Loucy (cell line): ENCODE data around the gene BBLN.

ENCODE experiments used
- H2AFZ ChIP-seq: fragments of 200-600 bp; sonication (generic); 2 replicates; pipeline ENCODE4 v1.6.0; 2016; ENCODE audit warnings: antibody characterized with exemption, mild to moderate bottlenecking, low read length, moderate library complexity
- H3F3A ChIP-seq: fragments of 200-600 bp; 2 replicates; pipeline ENCODE4 v1.6.0; 2016; ENCODE audit warnings: antibody characterized with exemption, low read depth, mild to moderate bottlenecking
- H3K27me3 ChIP-seq: fragments of 200-600 bp; sonication (generic); 2 replicates; pipeline ENCODE4 v1.6.1; 2014; ENCODE audit warnings: low read length, mild to moderate bottlenecking; ENCODE audit not compliant: insufficient read depth, poor library complexity, severe bottlenecking
- H3K36me3 ChIP-seq: fragments of 200-600 bp; sonication (generic); 2 replicates; pipeline ENCODE4 v1.6.1; 2016; ENCODE audit warnings: low read length; ENCODE audit not compliant: insufficient read depth
- H3K4me1 ChIP-seq: fragments of 200-600 bp; sonication (generic); 2 replicates; pipeline ENCODE4 v1.5.1; 2014; ENCODE audit warnings: low read length, mild to moderate bottlenecking; ENCODE audit not compliant: insufficient read depth, poor library complexity, severe bottlenecking
- H3K4me2 ChIP-seq: fragments of 200-600 bp; sonication (generic); 2 replicates; pipeline ENCODE4 v1.6.0; 2014; ENCODE audit warnings: antibody characterized with exemption, low read length, low read depth, mild to moderate bottlenecking; ENCODE audit not compliant: poor library complexity, severe bottlenecking
- H3K4me3 ChIP-seq: fragments of 200-600 bp; sonication (generic); 2 replicates; pipeline ENCODE4 v1.5.1; 2014; ENCODE audit warnings: low read length, mild to moderate bottlenecking, mixed read lengths; ENCODE audit not compliant: poor library complexity, severe bottlenecking
- H3K79me2 ChIP-seq: fragments of 200-600 bp; sonication (generic); 2 replicates; pipeline ENCODE4 v1.6.1; 2014; ENCODE audit warnings: low read length; ENCODE audit not compliant: insufficient read depth
- H3K9ac ChIP-seq: fragments of 200-600 bp; sonication (generic); 2 replicates; pipeline ENCODE4 v1.6.0; 2014; ENCODE audit warnings: mild to moderate bottlenecking, low read depth, low read length, moderate library complexity; ENCODE audit not compliant: poor library complexity, severe bottlenecking
- H3K9me2 ChIP-seq: fragments of 200-600 bp; sonication (generic); replicated peaks from 2 replicates; pipeline ENCODE4 v1.6.1; 2016; ENCODE audit warnings: low read depth, low read length, mixed read lengths
- H3K9me3 ChIP-seq: fragments of 200-600 bp; sonication (generic); 2 replicates; pipeline ENCODE4 v1.6.1; 2014; ENCODE audit warnings: mild to moderate bottlenecking, antibody characterized with exemption, low read length, low read depth; ENCODE audit not compliant: insufficient read depth
- H4K20me1 ChIP-seq: fragments of 200-600 bp; sonication (generic); 2 replicates; pipeline ENCODE4 v1.6.0; 2014; ENCODE audit warnings: antibody characterized with exemption, low read length, mild to moderate bottlenecking; ENCODE audit not compliant: insufficient read depth, poor library complexity, severe bottlenecking
- EZH2phosphoT487 ChIP-seq: fragments of 200-600 bp; IDR thresholded peaks from 2 replicates; pipeline ENCODE4 v1.6.1; 2018; ENCODE audit warnings: antibody characterized with exemption, mild to moderate bottlenecking, moderate library complexity, borderline replicate concordance
- TF ChIP-seq, protein P1 (sequence below): fragments of 200-600 bp; sonication (generic); conservative IDR thresholded peaks from 2 replicates; pipeline ENCODE4 v1.5.1; 2014; ENCODE audit warnings: mild to moderate bottlenecking, antibody characterized with exemption, low read length

BBLN gene

DNA sequence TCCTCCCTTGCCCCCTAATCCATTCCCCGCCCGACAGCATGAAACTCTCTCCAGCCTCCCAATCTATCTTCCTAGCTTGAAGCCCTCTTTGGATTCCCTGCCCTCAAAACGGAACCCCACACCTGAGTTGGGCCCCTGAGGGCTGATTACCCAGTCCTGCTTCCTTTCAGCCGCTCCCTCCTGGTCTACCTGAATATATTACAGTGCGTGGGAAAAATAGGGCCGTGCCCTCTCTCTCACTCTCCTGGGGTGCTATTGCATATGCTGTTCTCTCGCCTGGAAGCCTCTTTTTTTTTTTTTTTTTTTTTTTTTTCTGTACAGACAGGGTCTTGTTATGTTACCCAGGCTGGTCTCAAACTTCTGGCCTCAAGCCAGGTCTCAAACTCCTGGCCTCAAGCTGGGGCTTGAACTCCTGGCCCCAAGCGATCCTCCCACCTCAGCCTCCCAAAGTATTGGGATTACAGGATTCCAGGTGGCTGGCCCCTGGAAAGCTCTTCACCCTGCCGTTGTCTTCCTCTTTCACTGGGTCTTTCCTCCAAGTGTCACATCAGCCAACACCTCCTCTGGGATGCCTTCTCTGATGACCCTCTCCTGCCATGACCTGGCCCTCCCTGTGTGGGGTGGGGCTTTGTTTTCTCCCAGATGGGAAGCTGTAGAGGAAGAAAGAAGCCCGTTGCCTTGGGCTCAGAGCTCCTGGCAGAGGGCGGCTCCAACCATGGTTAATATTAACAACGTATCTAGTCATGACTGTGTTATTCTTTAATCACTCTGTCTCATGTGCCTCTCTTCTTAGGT lies 51.3 kb downstream of the BBLN start:
- Histone ChIP-seq H3K4me2 (no peak overlapping the region), H3K4me3 (no peak overlapping the region), H3K36me3 (no peaks in the 10 kb centered on the region), H3F3A (no peaks in the 10 kb centered on the region), H3K27me3 (no peaks in the 10 kb centered on the region), H3K4me1 (no peaks in the 10 kb centered on the region), H2AFZ (no peak overlapping the region), H3K9me3 (no peaks in the 10 kb centered on the region), H3K79me2 (no peaks in the 10 kb centered on the region), H3K9ac (no peak overlapping the region), H4K20me1 (no peaks in the 10 kb centered on the region), H3K9me2 (no peaks in the 10 kb centered on the region)
- TF ChIP-seq, protein P1, sequence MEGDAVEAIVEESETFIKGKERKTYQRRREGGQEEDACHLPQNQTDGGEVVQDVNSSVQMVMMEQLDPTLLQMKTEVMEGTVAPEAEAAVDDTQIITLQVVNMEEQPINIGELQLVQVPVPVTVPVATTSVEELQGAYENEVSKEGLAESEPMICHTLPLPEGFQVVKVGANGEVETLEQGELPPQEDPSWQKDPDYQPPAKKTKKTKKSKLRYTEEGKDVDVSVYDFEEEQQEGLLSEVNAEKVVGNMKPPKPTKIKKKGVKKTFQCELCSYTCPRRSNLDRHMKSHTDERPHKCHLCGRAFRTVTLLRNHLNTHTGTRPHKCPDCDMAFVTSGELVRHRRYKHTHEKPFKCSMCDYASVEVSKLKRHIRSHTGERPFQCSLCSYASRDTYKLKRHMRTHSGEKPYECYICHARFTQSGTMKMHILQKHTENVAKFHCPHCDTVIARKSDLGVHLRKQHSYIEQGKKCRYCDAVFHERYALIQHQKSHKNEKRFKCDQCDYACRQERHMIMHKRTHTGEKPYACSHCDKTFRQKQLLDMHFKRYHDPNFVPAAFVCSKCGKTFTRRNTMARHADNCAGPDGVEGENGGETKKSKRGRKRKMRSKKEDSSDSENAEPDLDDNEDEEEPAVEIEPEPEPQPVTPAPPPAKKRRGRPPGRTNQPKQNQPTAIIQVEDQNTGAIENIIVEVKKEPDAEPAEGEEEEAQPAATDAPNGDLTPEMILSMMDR: no peak
- no peak for TF ChIP-seq EZH2phosphoT487

DNA sequence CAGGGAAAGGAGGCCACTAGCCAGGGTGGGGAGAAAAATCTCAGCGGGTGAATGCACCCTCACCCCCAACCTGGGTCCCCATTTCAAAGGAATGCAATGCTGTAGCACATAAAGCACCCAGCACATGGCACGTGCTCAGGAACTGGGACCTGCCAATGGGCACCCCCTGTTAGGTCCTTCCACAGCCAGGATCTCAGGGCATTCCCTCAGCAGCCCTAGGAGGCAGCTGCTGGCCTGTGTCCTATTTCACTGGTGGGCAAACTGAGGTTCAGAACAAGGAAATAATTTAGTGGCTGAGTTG lies 51.9 kb downstream of the BBLN start:
- Histone ChIP-seq H3K9me2 (no peaks in the 10 kb centered on the region), H3K36me3 (no peaks in the 10 kb centered on the region), H3K4me2 (no peak overlapping the region), H3K4me3 (no peak overlapping the region), H4K20me1 (no peaks in the 10 kb centered on the region), H3F3A (no peaks in the 10 kb centered on the region), H3K27me3 (no peaks in the 10 kb centered on the region), H2AFZ (no peak overlapping the region), H3K9me3 (no peaks in the 10 kb centered on the region), H3K9ac (no peak overlapping the region), H3K79me2 (no peaks in the 10 kb centered on the region), H3K4me1 (no peaks in the 10 kb centered on the region)
- TF ChIP-seq, protein P1: no peak
- TF ChIP-seq EZH2phosphoT487: no peak
